CD14-positive monocyte (primary cell): ENCODE results near the gene CDK5RAP3. TPM values are rescaled to one million over a fixed set of nuclear protein-coding genes. Genes with fewer than 3 reads are reported as not detected.

Experiments used
- DNase-seq, 3 donors: peaks; one replicate each; pipeline ENCODE4 v3.0.0-alpha.2; 2011 to 2022
- H2AFZ ChIP-seq: 2 replicates; pipeline ENCODE4 v1.6.0; 2012; ENCODE audit warnings: mild to moderate bottlenecking, low read depth, low read length, inconsistent platforms; ENCODE audit not compliant: insufficient read depth, poor library complexity, severe bottlenecking
- H3K27ac ChIP-seq, 2 donors: 1 replicate in 1 of 2; 2 replicates in 1 of 2; pipeline ENCODE4 v1.5.1; 2012 to 2013; ENCODE audit warnings: low read length in 2 of 2, control low read depth in 1 of 2, inconsistent platforms in 1 of 2, low read depth in 1 of 2, mild to moderate bottlenecking in 1 of 2
- H3K27me3 ChIP-seq, 2 donors: one replicate each; pipeline versions ENCODE4 v1.6.0 to v1.6.1; 2011 to 2013; ENCODE audit warnings: low read length in 2 of 2; ENCODE audit not compliant: control insufficient read depth in 2 of 2, insufficient read depth in 2 of 2
- H3K36me3 ChIP-seq, 2 donors: replicated peaks in 1 of 2; 1 replicate in 1 of 2; 2 replicates in 1 of 2; pipeline versions ENCODE4 v1.5.1 to v1.6.1; 2012 to 2013; ENCODE audit warnings: low read length in 2 of 2, control low read depth in 1 of 2, inconsistent platforms in 1 of 2, mild to moderate bottlenecking in 1 of 2; ENCODE audit not compliant: insufficient read depth in 2 of 2, control insufficient read depth in 1 of 2
- H3K4me1 ChIP-seq, 2 donors: 1 replicate in 1 of 2; 2 replicates in 1 of 2; pipeline versions ENCODE4 v1.5.1 to v1.6.1; 2012 to 2013; ENCODE audit warnings: low read length in 2 of 2, control low read depth in 1 of 2, inconsistent platforms in 1 of 2, mild to moderate bottlenecking in 1 of 2, moderate library complexity in 1 of 2; ENCODE audit not compliant: insufficient read depth in 2 of 2, control insufficient read depth in 1 of 2
- H3K4me2 ChIP-seq: replicated peaks from 2 replicates; pipeline ENCODE3; 2012; ENCODE audit warnings: low read length, moderate library complexity, mild to moderate bottlenecking; ENCODE audit not compliant: poor library complexity, severe bottlenecking; ENCODE audit errors: extremely low read depth
- H3K4me3 ChIP-seq, 3 experiments: fragments of 200-600 bp in 1 of 3; sonication (generic) in 1 of 3; replicated peaks in 1 of 3; 1 replicate in 2 of 3; 2 replicates in 1 of 3; pipeline ENCODE4 v1.5.1; 2011 to 2013; ENCODE audit warnings: low read length in 3 of 3, mild to moderate bottlenecking in 3 of 3, control low read depth in 2 of 3, low read depth in 2 of 3, inconsistent platforms in 1 of 3, moderate library complexity in 1 of 3
- H3K79me2 ChIP-seq: 2 replicates; pipeline ENCODE4 v1.6.0; 2012; ENCODE audit warnings: mild to moderate bottlenecking, control low read depth, inconsistent platforms, low read length, moderate library complexity; ENCODE audit not compliant: insufficient read depth
- H3K9ac ChIP-seq: 2 replicates; pipeline ENCODE4 v1.6.0; 2017; ENCODE audit warnings: low read length, mild to moderate bottlenecking; ENCODE audit not compliant: insufficient read depth, poor library complexity, severe bottlenecking
- H3K9me3 ChIP-seq, 2 donors: replicated peaks in 1 of 2; 1 replicate in 1 of 2; 2 replicates in 1 of 2; pipeline versions ENCODE4 v1.5.1 to v1.6.1; 2012 to 2013; ENCODE audit warnings: low read length in 2 of 2, control low read depth in 1 of 2; ENCODE audit not compliant: control insufficient read depth in 1 of 2, insufficient read depth in 1 of 2
- H4K20me1 ChIP-seq: 2 replicates; pipeline ENCODE4 v1.6.0; 2012; ENCODE audit warnings: mild to moderate bottlenecking, low read length, control low read depth, moderate library complexity; ENCODE audit not compliant: insufficient read depth
- H3K27ac Mint-ChIP-seq, 7 donors: one replicate each; pipeline ENCODE4 v1.8.0; 2020; ENCODE audit warnings: mild to moderate bottlenecking in 7 of 7, mixed read lengths in 7 of 7, moderate library complexity in 6 of 7, inconsistent platforms in 2 of 7
- H3K27me3 Mint-ChIP-seq, 3 donors: one replicate each; pipeline ENCODE4 v1.8.0; 2021 to 2022; ENCODE audit warnings: low read depth in 3 of 3, mild to moderate bottlenecking in 3 of 3, mixed read lengths in 3 of 3, moderate library complexity in 3 of 3, inconsistent platforms in 1 of 3
- H3K36me3 Mint-ChIP-seq, 2 donors: one replicate each; pipeline ENCODE4 v1.8.0; 2020; ENCODE audit warnings: mixed read lengths in 2 of 2, inconsistent platforms in 1 of 2, mild to moderate bottlenecking in 1 of 2
- H3K4me1 Mint-ChIP-seq: one replicate; pipeline ENCODE4 v1.8.0; 2020; ENCODE audit warnings: mild to moderate bottlenecking, mixed read lengths
- H3K4me3 Mint-ChIP-seq, 2 donors: one replicate each; pipeline ENCODE4 v1.8.0; 2020; ENCODE audit warnings: mild to moderate bottlenecking in 2 of 2, mixed read lengths in 2 of 2, moderate library complexity in 1 of 2
- H3K9me3 Mint-ChIP-seq, 7 donors: one replicate each; pipeline ENCODE4 v1.8.0; 2020 to 2022; ENCODE audit warnings: mixed read lengths in 7 of 7, mild to moderate bottlenecking in 6 of 7, moderate library complexity in 6 of 7, inconsistent platforms in 2 of 7
- WGBS: methylation state at CpG from one replicate; pipeline ENCODE4 v1.1.5; 2013; ENCODE audit warnings: missing lambda C conversion rate; ENCODE audit not compliant: insufficient coverage; 5-methylcytosine and 5-hydroxymethylcytosine counted together
- intact Hi-C, 2 donors: fragments of 100-400 bp; cut with micrococcal nuclease; formaldehyde crosslinking; loops; one replicate each; pipeline versions ENCODE4 v1.15.0 to v1.15.1; 2023
- polyA plus RNA-seq, 3 donors: library from polyadenylated mRNA; depleted of rRNA in 1 of 3; unstranded in 2 of 3; stranded (reverse) in 1 of 3; fragments of 300-500 nt in 2 of 3; fragments of >200 nt in 1 of 3; fragmentation: Illumina TruSeq in 2 of 3; gene quantifications; 1 replicate in 2 of 3; 2 replicates in 1 of 3; pipeline ENCODE4 v1.2.3, GENCODE V29; 2012 to 2021
- TF ChIP-seq, protein P1 (sequence below): fragments of 200-600 bp; IDR thresholded peaks from one replicate; pipeline ENCODE4 v1.8.0; 2022; ENCODE audit warnings: antibody characterized with exemption, mild to moderate bottlenecking

CDK5RAP3 gene
- polyA plus RNA-seq, 3 donors = 86.1 to 782 (median 94.4) TPM

DNA sequence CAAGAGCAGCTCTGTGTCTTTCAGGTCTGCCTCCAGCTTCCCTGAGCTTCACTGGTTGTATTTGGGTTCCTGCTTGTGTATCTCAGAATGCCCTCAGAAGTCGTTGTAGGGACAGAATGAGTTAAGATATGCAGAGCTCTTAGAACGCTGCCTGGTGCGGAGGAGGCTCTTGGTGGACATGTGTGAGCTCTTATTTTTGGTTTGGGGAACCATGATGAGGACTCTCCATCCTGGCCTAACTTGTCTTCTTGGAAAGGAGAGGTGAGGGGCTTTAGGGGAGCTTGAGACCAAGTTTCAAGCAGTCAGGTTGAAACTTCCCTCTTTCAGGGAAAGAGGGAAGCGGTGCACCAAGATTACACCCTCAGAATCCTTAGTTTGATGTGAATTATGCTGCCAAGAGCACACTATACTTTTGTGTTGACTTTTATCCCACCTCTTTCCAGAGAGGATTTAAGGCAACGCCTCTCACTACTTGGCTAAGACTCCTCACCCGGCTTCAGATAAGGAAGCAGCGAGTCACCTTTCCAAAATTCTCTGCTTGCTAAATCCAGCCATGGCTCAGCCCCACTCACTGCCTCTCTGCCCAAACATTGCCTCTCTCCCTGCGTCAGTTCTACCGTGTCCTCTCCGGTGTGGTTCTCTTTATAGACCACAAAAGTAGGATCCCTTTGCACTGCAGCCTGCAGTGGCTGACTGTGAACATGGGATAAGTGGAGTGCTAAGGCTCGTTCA is 12.7 kb downstream of the CDK5RAP3 start:
- intact Hi-C loops = loop anchor here in 1 of 2 donors (5.0 kb wide), 1 partner anchor 94 kb away; no protein-coding TSS in a partner anchor
- Histone ChIP-seq H3K27ac (peak overlapping the region in 1 of 2 donors; percentile 3), H3K36me3 (peaks cover 55 to 69% of the 10 kb centered on the region in 2 donors), H3K79me2 (no peaks in the 10 kb centered on the region), H3K27me3 (peaks cover 0 to 5% of the 10 kb centered on the region in 2 donors), H3K9me3 (no peaks in the 10 kb centered on the region), H2AFZ (no peak overlapping the region), H3K4me2 (no peak overlapping the region), H3K4me3 (no peak overlapping the region), H4K20me1 (no peaks in the 10 kb centered on the region), H3K9ac (no peak overlapping the region), H3K4me1 (peaks cover 19 to 45% of the 10 kb centered on the region in 2 donors)
- H3K27me3 Mint-ChIP-seq = peaks cover 2 to 10% (median 2%) of the 10 kb centered on the region in 3 donors
- TF ChIP-seq, protein P1, sequence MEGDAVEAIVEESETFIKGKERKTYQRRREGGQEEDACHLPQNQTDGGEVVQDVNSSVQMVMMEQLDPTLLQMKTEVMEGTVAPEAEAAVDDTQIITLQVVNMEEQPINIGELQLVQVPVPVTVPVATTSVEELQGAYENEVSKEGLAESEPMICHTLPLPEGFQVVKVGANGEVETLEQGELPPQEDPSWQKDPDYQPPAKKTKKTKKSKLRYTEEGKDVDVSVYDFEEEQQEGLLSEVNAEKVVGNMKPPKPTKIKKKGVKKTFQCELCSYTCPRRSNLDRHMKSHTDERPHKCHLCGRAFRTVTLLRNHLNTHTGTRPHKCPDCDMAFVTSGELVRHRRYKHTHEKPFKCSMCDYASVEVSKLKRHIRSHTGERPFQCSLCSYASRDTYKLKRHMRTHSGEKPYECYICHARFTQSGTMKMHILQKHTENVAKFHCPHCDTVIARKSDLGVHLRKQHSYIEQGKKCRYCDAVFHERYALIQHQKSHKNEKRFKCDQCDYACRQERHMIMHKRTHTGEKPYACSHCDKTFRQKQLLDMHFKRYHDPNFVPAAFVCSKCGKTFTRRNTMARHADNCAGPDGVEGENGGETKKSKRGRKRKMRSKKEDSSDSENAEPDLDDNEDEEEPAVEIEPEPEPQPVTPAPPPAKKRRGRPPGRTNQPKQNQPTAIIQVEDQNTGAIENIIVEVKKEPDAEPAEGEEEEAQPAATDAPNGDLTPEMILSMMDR = no peak
- H3K4me3 Mint-ChIP-seq = no peak overlapping the region
- H3K36me3 Mint-ChIP-seq = peaks cover 64 to 74% of the 10 kb centered on the region in 2 donors
- 71% methylated on average over 7 of the region's 11 CpGs for WGBS
- no peak for DNase-seq
- H3K9me3 Mint-ChIP-seq = no peaks in the 10 kb centered on the region
- peak overlapping the region in 4 of 7 donors; percentile 46 to 78 (median 58) for H3K27ac Mint-ChIP-seq
- peaks cover 52% of the 10 kb centered on the region for H3K4me1 Mint-ChIP-seq

DNA sequence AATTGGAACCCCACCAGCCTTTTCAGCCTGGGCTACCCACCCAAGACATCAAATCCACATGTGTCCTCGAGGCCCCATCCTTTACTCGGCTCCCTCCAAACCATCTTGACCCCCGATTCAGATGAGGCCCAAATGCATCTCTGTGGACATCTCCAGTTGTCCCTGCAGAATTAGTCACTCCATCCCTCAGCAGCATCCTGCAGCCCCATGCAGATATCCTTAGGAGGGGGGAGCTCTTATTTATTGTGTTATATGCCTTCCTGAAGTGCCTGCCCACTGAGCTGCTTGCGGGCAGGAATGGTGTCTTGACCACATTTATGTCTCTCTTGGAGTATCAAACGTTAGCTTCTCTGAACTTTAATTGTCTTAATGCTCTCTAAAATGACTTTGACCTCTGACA is 15.6 kb downstream of the CDK5RAP3 start:
- TF ChIP-seq, protein P1 = no peak
- peaks cover 2 to 13% (median 2%) of the 10 kb centered on the region in 3 donors for H3K27me3 Mint-ChIP-seq
- H3K4me3 Mint-ChIP-seq = no peak overlapping the region
- no peak overlapping the region for H3K27ac Mint-ChIP-seq
- H3K36me3 ChIP-seq = peaks cover 27 to 41% of the 10 kb centered on the region in 2 donors
- H3K9ac ChIP-seq = no peak overlapping the region
- intact Hi-C loops = no loop called here
- peaks cover 0 to 5% of the 10 kb centered on the region in 2 donors for H3K27me3 ChIP-seq
- WGBS = 100% methylated on average over 1 of the region's 5 CpGs
- no peak overlapping the region for H2AFZ ChIP-seq
- no peaks in the 10 kb centered on the region for H3K9me3 ChIP-seq
- H3K4me1 ChIP-seq = peaks cover 8 to 28% of the 10 kb centered on the region in 2 donors
- no peaks in the 10 kb centered on the region for H3K79me2 ChIP-seq
- peaks cover 39 to 46% of the 10 kb centered on the region in 2 donors for H3K36me3 Mint-ChIP-seq
- DNase-seq = no peak
- no peak overlapping the region for H3K4me2 ChIP-seq
- no peaks in the 10 kb centered on the region for H4K20me1 ChIP-seq
- H3K9me3 Mint-ChIP-seq = no peaks in the 10 kb centered on the region
- no peak overlapping the region for H3K27ac ChIP-seq
- peaks cover 35% of the 10 kb centered on the region for H3K4me1 Mint-ChIP-seq
- no peak overlapping the region for H3K4me3 ChIP-seq
